RWPE2 (cell line): ENCODE data around the gene LAMB4.

Experiments used
- ATAC-seq: fragments of 200-7000 bp; cut with Tn5 transposase; 3 replicates; pipeline ENCODE4 v1.9.1; 2021; ENCODE audit warnings: low read depth
- DNase-seq: peaks from one replicate; pipeline ENCODE4 v3.0.0-alpha.2; 2020; ENCODE audit warnings: low spot score
- H3K27ac ChIP-seq: fragments of 450-650 bp; 2 replicates; pipeline ENCODE4 v1.5.1; 2017; ENCODE audit warnings: mild to moderate bottlenecking; ENCODE audit not compliant: poor library complexity, severe bottlenecking
- H3K27me3 ChIP-seq: fragments of 250-450 bp; sonication (Bioruptor Pico); 2 replicates; pipeline ENCODE4 v1.5.1; 2021; ENCODE audit warnings: mild to moderate bottlenecking, moderate library complexity; ENCODE audit not compliant: insufficient read depth, poor library complexity, severe bottlenecking
- H3K36me3 ChIP-seq: fragments of 250-450 bp; sonication (Bioruptor Pico); 2 replicates; pipeline ENCODE4 v1.5.1; 2020; ENCODE audit warnings: low read depth, mild to moderate bottlenecking, moderate library complexity
- H3K4me1 ChIP-seq: fragments of 250-450 bp; sonication (Bioruptor Pico); 2 replicates; pipeline ENCODE4 v1.5.1; 2021; ENCODE audit warnings: mild to moderate bottlenecking, moderate library complexity; ENCODE audit not compliant: insufficient read depth, poor library complexity, severe bottlenecking
- H3K4me3 ChIP-seq: fragments of 250-450 bp; sonication (Bioruptor Pico); 2 replicates; pipeline ENCODE4 v1.5.1; 2021; ENCODE audit warnings: mild to moderate bottlenecking, moderate library complexity; ENCODE audit not compliant: severe bottlenecking
- H3K9me3 ChIP-seq: fragments of 250-450 bp; sonication (Bioruptor Pico); 2 replicates; pipeline ENCODE4 v1.5.1; 2021; ENCODE audit warnings: mild to moderate bottlenecking, moderate library complexity; ENCODE audit not compliant: severe bottlenecking
- TF ChIP-seq, protein P1 (sequence below): fragments of 450-650 bp; IDR thresholded peaks from one replicate; pipeline ENCODE4 v1.5.1; 2017; ENCODE audit warnings: mild to moderate bottlenecking, moderate library complexity; ENCODE audit not compliant: poor library complexity, severe bottlenecking

The LAMB4 gene

DNA sequence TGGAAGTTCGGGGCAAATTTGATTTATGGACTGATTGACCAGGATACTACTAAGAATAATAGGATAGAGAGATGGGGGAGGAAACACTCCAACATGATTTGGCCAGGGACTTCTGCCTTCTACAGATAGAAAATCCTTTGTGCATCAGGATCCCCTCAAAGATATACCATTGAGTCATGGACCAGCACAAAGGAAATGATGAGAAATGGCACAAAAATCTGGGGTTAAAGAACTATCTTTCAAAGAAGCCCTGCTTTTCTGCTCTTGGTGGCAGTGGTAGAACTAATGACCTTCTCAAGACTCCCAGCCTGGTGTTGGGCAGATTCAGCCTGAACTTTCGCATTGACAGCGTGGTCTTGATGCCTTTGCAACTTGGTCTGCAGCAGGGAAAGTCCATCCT, 99.6 kb downstream of the LAMB4 start:
- DNase-seq (no peak), ATAC-seq (peak; percentile 36; the same call in 1 of the 3 replicates)
- Histone ChIP-seq H3K27ac (peak overlapping the region; percentile 36), H3K4me3 (no peak overlapping the region), H3K9me3 (no peaks in the 10 kb centered on the region), H3K4me1 (peaks cover 7% of the 10 kb centered on the region), H3K36me3 (no peaks in the 10 kb centered on the region), H3K27me3 (no peaks in the 10 kb centered on the region)
- TF ChIP-seq, protein P1, sequence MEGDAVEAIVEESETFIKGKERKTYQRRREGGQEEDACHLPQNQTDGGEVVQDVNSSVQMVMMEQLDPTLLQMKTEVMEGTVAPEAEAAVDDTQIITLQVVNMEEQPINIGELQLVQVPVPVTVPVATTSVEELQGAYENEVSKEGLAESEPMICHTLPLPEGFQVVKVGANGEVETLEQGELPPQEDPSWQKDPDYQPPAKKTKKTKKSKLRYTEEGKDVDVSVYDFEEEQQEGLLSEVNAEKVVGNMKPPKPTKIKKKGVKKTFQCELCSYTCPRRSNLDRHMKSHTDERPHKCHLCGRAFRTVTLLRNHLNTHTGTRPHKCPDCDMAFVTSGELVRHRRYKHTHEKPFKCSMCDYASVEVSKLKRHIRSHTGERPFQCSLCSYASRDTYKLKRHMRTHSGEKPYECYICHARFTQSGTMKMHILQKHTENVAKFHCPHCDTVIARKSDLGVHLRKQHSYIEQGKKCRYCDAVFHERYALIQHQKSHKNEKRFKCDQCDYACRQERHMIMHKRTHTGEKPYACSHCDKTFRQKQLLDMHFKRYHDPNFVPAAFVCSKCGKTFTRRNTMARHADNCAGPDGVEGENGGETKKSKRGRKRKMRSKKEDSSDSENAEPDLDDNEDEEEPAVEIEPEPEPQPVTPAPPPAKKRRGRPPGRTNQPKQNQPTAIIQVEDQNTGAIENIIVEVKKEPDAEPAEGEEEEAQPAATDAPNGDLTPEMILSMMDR, result no peak

DNA sequence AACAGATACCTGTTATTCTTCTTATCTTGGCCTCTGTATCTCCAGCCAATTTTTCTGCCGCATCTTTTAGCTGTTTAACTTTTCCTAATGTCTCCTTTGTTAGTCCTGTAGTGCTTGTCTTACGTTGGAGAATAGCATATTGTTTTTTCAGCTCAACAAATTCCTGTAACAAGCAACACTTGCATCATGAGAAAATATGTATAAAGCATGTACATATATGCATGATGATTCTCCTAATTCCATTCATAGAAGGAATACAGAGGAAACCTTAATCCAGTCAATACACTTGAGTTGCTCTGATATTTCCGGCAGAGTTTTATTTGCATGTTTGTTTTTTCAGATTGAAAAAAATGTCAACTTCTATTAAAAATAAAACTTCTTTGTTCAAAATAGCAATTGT, 101.1 kb downstream of the LAMB4 start:
- no peaks in the 10 kb centered on the region for H3K36me3 ChIP-seq
- H3K27ac ChIP-seq, result no peak overlapping the region
- no peak for DNase-seq
- H3K4me1 ChIP-seq, result peaks cover 7% of the 10 kb centered on the region
- no peak for ATAC-seq
- no peaks in the 10 kb centered on the region for H3K27me3 ChIP-seq
- TF ChIP-seq, protein P1, result no peak
- no peak overlapping the region for H3K4me3 ChIP-seq
- H3K9me3 ChIP-seq, result no peaks in the 10 kb centered on the region

DNA sequence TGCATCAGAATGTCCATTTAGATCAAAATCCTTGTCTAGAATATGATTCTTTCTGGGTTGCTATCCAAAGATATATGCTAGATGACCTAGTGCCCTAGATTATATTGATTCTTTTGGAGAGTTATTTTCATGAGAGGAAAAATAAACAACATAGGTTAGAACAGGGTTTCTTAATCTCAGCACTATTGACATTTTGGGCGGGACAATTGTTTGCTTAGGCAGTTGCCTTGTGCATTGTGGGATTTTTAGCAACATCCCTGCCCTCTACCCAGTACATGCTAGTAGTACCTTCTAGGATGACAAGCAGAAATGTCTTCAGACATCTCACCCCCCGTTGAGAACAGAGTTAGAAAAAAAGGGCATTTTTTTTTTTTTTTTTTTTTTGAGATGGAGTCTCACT, 102.0 kb downstream of the LAMB4 start:
- no peaks in the 10 kb centered on the region for H3K27me3 ChIP-seq
- H3K9me3 ChIP-seq, result no peaks in the 10 kb centered on the region
- TF ChIP-seq, protein P1, result no peak
- peaks cover 7% of the 10 kb centered on the region for H3K4me1 ChIP-seq
- DNase-seq (no peak), ATAC-seq (peak; percentile 27; the same call in 1 of the 3 replicates)
- H3K4me3 ChIP-seq, result no peak overlapping the region
- no peak overlapping the region for H3K27ac ChIP-seq
- H3K36me3 ChIP-seq, result no peaks in the 10 kb centered on the region

DNA sequence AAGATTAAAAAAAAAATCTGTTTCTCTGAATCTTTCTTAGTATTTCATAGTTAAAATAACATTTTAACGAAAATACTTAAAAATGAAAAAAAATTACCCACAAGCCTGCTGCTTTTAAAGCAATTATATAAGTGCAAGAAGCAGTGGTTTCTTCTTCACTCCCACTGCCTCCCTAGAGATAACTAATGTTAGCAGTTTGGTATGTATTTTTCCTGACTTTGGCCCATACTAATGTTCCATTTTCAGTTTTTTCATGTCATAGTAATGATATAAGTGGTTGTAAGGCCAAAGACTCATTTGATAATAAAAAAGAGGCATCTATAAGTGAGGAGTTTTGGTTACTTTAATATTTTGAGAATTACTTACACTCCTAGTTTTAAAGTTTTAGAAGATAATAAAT, 102.9 kb downstream of the LAMB4 start:
- peaks cover 1% of the 10 kb centered on the region for H3K9me3 ChIP-seq
- no peak overlapping the region for H3K27ac ChIP-seq
- H3K27me3 ChIP-seq, result no peaks in the 10 kb centered on the region
- no peak overlapping the region for H3K4me3 ChIP-seq
- ATAC-seq (no peak), DNase-seq (no peak)
- no peaks in the 10 kb centered on the region for H3K36me3 ChIP-seq
- peaks cover 10% of the 10 kb centered on the region for H3K4me1 ChIP-seq
- TF ChIP-seq, protein P1, result no peak

DNA sequence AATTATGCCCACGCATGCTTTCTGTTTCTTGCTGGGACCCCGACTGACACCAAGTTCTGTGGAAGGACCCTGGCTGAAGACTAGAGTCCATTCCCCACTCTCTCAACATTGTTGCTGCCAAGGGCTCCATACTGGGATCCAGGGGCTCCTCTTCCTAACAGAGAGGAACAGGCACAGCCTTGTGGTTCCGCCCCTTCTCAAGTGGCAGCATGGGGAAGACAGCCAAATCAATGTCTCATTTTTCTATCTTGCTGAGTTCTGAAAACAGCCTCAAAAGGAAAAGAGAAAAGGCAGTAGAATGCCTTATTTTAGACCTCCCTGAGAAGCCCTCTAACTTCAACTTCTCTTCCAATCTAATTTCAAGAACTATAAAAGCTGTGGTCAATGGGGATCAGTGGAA, 103.5 kb downstream of the LAMB4 start:
- no peaks in the 10 kb centered on the region for H3K27me3 ChIP-seq
- H3K4me1 ChIP-seq, result peaks cover 10% of the 10 kb centered on the region
- no peak overlapping the region for H3K4me3 ChIP-seq
- H3K27ac ChIP-seq, result no peak overlapping the region
- no peak for DNase-seq
- TF ChIP-seq, protein P1, result no peak
- H3K9me3 ChIP-seq, result peaks cover 4% of the 10 kb centered on the region
- no peak for ATAC-seq
- H3K36me3 ChIP-seq, result no peaks in the 10 kb centered on the region
